Osteoblast (primary cell): Measurements from ENCODE around the gene ST8SIA3. TPM values are rescaled to one million over a fixed set of nuclear protein-coding genes. Genes with fewer than 3 reads are reported as not detected.

ENCODE experiments used
- DNase-seq: peaks from one replicate; pipeline ENCODE4 v3.0.0; 2011; ENCODE audit warnings: low spot score, mixed read lengths; ENCODE audit not compliant: insufficient read length; ENCODE audit errors: missing footprints
- H2AFZ ChIP-seq: 2 replicates; pipeline ENCODE4 v1.6.0; 2011; ENCODE audit warnings: mild to moderate bottlenecking, low read length
- H3K27ac ChIP-seq: 2 replicates; pipeline ENCODE4 v1.5.1; 2011; ENCODE audit warnings: mild to moderate bottlenecking, low read depth, low read length, moderate library complexity
- H3K27me3 ChIP-seq: 2 replicates; pipeline ENCODE4 v1.6.0; 2012; ENCODE audit warnings: mild to moderate bottlenecking, control low read depth, inconsistent platforms, low read length, moderate library complexity; ENCODE audit not compliant: insufficient read depth
- H3K36me3 ChIP-seq: 2 replicates; pipeline ENCODE4 v1.5.1; 2011; ENCODE audit warnings: mild to moderate bottlenecking, low read length, control low read depth, moderate library complexity; ENCODE audit not compliant: insufficient read depth
- H3K4me1 ChIP-seq: 2 replicates; pipeline ENCODE4 v1.5.1; 2011; ENCODE audit warnings: mild to moderate bottlenecking, low read length, control low read depth, moderate library complexity; ENCODE audit not compliant: insufficient read depth
- H3K4me2 ChIP-seq: 2 replicates; pipeline ENCODE4 v1.6.0; 2011; ENCODE audit warnings: mild to moderate bottlenecking, low read length; ENCODE audit not compliant: insufficient read depth
- H3K4me3 ChIP-seq: fragments of 200-600 bp; sonication (generic); 3 replicates; pipeline ENCODE4 v1.5.1; 2012; ENCODE audit warnings: mild to moderate bottlenecking, low read length, inconsistent platforms; ENCODE audit not compliant: insufficient read depth
- H3K79me2 ChIP-seq: 2 replicates; pipeline ENCODE4 v1.6.0; 2012; ENCODE audit warnings: mild to moderate bottlenecking, low read length, control low read depth, inconsistent platforms; ENCODE audit not compliant: insufficient read depth
- H3K9me3 ChIP-seq: 2 replicates; pipeline ENCODE4 v1.5.1; 2011; ENCODE audit warnings: low read depth, low read length, control low read depth
- H4K20me1 ChIP-seq: 2 replicates; pipeline ENCODE4 v1.6.0; 2012; ENCODE audit warnings: mild to moderate bottlenecking, low read length, control low read depth; ENCODE audit not compliant: insufficient read depth
- total RNA-seq: library from RNA; depleted of rRNA; stranded (reverse); fragments of >200 nt; gene quantifications from 2 replicates; pipeline ENCODE4 v1.2.3, GENCODE V29; 2012
- TF ChIP-seq, protein P1 (sequence below): IDR thresholded peaks from 2 replicates; pipeline ENCODE4 v1.5.1; 2011; ENCODE audit warnings: mild to moderate bottlenecking, low read depth, low read length, moderate library complexity; ENCODE audit errors: extremely low read depth

ST8SIA3 gene
- total RNA-seq, 1 donor: not detected

DNA sequence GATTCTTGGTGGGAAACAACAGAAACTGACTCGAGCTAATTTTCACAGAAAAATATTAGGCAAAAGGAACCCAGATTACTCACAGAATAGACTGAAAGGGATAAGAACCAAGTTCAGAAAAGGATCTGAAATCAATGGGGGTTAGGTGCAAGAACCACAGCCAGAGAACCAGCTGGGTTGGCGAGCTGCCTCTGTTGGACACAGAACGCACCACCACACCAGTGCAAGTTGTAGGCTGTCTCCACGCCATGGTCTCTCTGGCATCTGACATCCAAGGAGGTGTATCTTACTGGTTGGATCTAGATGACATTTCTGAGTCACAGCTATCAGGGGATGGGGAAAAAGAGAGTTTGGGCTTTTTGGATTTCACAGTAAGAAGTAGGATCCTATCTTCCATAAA, 64.2 kb downstream of the ST8SIA3 start:
- TF ChIP-seq, protein P1, sequence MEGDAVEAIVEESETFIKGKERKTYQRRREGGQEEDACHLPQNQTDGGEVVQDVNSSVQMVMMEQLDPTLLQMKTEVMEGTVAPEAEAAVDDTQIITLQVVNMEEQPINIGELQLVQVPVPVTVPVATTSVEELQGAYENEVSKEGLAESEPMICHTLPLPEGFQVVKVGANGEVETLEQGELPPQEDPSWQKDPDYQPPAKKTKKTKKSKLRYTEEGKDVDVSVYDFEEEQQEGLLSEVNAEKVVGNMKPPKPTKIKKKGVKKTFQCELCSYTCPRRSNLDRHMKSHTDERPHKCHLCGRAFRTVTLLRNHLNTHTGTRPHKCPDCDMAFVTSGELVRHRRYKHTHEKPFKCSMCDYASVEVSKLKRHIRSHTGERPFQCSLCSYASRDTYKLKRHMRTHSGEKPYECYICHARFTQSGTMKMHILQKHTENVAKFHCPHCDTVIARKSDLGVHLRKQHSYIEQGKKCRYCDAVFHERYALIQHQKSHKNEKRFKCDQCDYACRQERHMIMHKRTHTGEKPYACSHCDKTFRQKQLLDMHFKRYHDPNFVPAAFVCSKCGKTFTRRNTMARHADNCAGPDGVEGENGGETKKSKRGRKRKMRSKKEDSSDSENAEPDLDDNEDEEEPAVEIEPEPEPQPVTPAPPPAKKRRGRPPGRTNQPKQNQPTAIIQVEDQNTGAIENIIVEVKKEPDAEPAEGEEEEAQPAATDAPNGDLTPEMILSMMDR: no peak
- Histone ChIP-seq H3K4me1 (no peaks in the 10 kb centered on the region), H3K27me3 (no peaks in the 10 kb centered on the region), H3K9me3 (no peaks in the 10 kb centered on the region), H3K36me3 (no peaks in the 10 kb centered on the region), H4K20me1 (no peaks in the 10 kb centered on the region), H3K4me2 (no peak overlapping the region), H3K4me3 (no peak overlapping the region), H3K79me2 (no peaks in the 10 kb centered on the region), H2AFZ (no peak overlapping the region), H3K27ac (no peak overlapping the region)
- DNase-seq: no peak

Other genes starting within 250 kb of the ST8SIA3 start
- not detected in 2 replicates for gene BOD1L2, start 205.5 kb upstream of the ST8SIA3 start, total RNA-seq
- gene ONECUT2, start 82.8 kb downstream of the ST8SIA3 start, total RNA-seq: under 0.01 TPM in 1 of 2 replicates, not detected in the other
- gene FECH, start 234.1 kb downstream of the ST8SIA3 start, total RNA-seq: 32.2 and 38.0 TPM in 2 replicates